ENCODE measurements around the gene ADAP1.
"Not testable (repeated sequence)": the region's sequence is repeated elsewhere in the genome, so short reads cannot be mapped to it uniquely, and the experiment has no call there.

The ADAP1 gene

DNA sequence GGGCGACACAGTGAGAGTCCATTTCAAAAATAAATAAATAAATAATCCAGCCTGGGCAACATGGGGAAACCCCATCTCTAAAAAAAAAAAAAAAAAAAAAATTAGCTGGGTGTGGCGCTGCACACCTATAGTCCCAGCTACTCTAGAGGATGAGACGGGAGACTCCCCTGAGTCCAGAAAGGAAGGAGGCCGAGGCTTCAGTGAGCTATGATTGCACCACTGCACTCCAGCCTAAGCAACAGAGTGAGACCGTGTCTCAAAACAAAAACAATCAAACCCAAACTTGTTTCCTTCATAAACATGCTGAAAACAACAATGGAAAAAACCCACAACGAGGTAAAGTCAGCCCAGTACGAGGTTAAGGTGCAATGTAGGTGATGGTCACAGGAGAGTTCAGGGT lies 19.7 kb upstream of the ADAP1 start:
- no peak for DNase-seq

DNA sequence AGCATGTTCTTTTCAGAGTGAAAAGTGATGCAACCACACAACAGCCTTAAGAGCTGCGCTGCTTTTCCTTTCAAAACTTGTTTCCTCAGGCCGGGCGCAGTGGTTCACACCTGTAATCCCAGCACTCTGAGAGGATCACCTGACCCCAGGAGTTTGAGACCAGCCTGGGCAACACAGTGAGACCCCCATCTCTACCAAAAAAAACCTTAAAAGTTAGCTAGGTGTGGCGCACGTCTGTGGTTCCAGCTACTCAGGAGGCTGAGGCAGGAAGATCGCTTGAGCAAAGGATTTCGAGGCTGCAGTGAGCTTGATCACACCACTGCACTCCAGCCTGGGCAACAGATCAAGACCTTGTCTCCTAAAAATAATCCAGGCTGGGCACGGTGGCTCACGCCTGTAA lies 18.8 kb upstream of the ADAP1 start:
- no peak for DNase-seq

DNA sequence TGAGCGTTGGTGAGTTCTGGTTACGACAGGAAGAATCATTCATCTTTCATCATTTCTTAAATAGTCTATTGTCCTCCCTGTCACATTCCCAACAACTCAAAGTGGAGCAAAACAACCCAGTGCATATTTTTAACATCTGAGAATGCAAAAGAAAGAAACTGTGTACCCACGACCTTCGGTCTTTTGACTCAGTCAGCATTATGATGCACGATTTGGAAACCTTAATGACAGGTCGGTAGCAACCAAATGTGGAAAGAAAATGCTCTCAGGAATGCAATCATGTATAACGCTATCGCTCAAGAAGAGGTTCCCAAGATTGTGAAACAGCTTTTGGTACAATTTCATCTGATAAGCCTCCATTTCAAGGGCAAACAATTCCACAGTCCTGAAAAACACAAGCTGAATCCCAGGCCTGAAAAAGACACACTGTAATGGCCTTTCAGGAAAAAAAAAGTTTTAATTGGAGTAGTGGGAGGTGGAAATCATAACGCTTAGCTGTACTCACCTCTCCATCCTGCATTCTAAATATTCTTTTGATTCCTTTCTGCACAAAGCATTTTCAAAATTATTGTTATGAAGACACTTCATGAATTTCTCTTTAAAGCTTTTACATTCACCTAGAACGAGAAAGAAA lies 18.3 kb upstream of the ADAP1 start:
- no peak for DNase-seq

DNA sequence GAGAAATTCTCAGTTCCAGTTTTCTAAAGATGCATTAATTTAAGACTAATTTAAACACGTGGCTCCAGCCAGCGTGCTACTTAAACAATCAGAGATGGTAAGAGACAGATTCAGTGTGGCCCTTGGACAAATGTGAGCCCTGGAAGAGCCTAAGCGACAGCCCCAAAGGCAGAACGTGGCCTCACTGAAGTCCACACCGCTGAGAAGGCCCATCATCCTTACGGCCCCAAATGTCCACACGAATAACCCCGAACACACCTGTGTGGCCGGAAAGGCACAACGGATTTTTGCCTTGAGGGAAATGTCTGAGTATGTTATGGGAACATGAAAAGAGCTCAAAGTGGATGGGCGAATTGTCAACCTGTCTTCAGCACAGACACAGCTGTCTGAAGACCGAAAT lies 17.6 kb upstream of the ADAP1 start:
- DNase-seq, result no peak

DNA sequence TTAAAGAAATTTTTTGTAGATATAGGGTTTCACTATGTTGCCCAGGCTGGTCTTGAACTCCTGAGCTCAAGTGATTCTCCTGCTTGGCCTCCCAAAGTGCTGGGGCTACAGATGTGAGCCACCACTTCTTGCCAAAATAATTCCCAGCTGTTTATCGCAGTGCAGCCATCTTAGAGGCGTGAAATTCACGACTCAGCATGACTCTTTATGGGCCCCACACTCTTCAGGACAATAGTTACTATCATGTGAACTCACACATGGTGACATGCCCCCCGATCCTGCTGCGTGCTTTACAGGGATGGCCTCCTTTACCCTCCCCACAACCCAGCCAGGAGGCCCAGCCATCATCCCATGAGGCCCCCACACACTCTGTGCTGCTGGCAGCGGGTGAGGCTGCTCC lies 16.3 kb upstream of the ADAP1 start:
- DNase-seq, result no peak

DNA sequence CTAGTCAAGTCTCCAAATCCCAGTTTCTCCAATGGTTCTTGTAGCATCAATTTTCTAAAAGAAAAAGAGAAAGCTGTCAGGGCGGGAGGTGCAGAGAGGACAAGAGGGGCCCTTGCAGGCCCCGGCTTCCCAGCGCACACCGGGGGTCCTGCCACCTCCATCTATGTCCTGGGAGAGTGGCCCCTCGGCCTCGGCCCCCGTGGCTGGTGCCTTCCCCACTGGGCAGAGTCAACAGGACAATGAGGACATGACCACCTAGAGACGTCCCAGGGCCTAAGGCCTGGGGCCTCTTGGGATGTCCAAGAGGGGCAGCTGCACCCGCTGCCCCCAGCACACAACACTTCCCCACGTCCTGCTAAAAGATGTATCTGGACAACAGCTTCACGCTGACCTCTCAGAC lies 14.9 kb upstream of the ADAP1 start:
- no peak for DNase-seq

DNA sequence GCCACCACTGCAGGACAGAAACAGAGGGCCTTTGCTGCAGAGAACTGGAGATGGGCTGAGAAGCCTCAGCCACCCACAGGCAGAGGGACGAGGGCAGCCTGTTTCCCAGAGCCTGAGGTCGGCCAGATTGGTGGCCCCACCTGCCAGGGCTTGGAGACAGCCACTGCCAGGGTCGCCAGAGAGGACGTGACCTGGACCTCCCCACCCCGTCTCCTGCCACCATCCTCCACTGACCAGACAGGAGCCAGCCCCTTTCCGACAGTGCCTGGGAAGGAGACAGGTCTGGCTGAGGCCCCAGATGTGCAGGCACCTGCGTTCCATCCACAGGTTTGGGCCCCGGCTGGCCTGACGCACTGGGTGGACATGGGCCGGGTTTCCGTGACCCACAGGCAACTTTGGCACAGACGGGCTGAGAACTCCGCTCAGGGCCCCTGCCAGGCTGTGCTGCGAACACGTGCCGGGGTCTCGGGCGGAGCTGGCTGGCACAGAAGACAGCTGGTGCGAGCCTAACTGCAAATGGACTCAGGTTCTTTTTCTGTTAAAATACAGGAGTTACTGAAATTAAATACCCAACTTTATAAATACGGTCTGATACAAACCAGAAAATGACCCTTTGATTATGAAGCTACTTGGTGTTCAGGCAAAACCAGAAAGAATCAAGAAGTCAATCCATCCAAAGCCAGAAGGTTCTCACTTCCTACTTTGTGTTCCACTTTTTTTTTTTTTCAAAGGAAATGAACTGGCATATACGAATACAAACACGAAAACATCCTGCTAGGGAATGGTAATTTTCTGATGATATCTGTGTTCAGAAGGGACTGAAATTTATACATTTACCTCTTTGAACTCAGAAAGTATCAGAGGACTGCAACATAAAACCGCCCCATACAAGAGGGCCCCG lies 14.0 kb upstream of the ADAP1 start:
- no peak for DNase-seq

DNA sequence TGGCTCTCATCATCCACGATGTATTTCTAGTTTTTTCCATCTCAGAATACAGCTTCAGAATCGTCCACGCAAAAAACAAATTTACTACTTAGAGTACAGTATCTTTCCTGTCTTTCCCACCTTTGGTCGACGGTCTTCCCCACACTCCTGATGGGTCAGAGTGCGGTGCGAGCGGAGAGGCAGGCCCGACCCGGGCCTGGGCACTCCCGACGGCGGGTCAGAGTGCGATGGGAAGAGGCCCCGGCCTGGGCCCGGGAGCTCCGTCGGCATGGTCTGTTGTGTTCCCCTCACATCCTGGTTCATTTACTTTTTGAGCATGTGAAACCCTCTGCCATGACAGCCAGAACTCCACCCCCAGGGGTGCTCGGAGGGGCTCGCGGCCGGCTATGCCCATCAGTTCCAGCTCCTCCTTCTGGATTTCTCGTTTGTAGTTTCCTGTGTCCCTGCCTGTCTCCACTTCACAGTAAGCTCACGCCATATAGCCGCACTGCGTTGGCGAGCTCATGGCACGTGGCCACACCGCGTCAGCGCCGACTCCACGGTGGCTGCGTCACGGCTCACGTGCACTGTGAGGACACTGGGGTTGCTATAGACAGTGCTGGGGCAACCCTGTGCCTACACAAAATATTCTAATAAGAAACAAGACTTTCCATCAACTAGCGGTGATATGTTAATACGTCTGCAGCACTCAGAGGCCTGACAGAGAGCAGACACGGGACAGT lies 13.0 kb upstream of the ADAP1 start:
- no peak for DNase-seq

DNA sequence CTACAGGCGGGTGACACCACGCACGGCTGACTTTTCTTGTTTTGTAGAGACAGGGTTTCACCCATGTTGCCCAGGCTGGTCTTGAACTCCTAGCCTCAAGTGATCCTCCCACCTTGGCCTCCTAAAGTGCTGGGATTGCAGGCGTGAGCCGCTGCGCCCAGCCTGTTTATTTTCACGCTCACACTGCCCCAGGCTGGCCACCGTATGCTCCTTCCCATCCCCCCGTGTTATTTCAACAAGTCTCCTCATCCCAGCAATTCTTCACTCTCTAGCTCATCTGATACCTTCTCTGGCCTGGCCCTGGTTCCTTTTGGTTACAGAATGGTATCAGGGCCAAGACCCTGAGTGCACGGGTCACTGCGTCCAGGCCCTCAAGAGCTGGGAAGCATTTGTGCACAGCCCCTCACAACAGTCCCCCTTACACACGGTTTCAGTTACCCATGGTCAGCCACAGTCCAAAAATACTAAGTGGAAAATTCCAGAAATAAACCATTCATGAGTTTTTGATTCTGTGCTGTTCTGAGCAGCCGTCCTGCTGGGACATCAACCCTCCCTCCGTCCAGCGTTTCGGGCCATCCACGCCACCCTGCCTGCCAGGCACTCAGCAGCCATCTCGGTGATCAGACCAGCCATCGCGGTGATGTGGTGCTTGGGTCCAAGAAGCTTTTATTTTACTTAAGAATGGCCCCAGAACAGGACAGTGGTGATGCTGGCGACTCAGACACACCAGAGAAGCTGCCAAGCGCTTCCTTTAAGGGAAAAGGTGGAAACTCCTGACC lies 12.0 kb upstream of the ADAP1 start:
- no peak for DNase-seq

DNA sequence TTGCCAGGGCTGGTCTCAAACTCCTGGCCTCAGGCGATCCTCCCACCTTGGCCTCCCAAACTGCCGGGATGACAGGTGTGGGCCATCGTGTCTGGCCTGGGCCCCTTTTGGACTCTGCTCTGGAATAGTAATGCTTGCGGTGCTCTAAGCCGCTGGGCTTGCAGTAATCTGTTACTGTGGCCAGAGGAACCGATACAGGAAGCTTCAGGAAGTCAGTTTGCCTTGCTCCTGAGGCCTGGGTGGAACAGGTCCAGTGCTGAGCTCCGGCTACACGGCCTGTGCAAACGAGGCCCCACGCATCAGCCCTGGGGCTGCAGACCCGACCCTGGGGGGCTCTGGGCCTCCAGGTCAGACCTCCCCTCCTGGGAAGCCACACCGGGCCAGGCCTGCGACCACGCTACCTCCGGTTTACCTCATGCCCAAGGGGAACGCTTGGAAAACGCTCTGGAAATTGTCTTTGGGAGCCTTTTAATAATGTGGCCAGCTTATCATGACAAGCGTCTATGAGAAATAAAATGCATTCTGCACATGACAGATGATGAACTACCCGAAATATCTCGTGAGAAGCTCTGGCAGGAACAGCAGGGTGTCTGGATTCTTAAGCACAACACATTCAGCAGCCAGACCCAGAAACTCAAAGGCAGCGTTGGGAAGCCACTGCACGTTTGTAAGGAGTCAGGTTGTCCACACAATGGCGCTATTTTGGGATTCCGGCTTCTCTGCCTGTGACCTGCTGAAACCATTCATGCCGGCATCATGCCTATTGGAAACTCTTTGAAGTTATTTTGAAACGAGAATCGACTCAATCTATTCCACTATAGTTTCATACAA lies 10.1 kb upstream of the ADAP1 start:
- no peak for DNase-seq

DNA sequence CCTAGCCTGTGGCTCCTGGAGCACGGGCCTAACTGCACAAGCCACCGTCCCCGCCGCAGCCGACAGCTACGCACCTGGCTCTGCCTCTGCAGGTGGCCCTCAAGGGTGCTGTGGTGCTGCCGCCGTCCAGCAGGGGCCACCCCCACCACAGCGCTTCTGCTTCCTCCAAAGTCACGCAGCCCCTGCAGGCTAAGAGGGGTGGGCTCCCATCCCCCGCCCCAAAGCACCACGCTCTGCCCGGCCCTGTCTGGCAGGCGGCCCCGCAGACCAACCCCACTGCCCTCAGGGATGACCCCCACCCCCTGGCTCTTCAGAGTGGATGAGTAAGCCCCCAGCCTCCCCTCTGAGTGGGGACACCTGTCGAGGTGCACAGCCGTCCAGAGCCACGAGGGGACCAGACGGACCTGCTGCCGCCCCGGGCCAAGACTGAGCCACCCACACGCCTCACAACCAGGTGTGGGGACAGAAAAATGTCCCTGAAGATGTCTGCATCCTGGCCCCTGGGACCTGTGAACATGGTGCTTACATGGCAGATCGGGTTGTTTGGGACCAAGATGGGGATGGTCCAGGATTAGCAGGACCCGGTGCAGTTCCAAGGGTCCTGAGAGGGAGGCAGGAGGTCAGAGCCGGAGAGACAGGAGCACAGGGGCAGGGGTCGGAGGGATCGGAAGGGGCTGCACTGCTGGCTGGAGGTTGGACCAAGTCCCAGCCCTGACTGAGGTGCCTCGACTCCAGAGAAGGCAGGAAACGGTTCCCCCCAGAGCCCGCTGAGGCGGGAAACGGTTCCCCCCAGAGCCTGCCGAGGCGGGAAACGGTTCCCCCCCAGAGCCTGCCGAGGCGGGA lies 9.0 kb upstream of the ADAP1 start:
- no peak for DNase-seq

DNA sequence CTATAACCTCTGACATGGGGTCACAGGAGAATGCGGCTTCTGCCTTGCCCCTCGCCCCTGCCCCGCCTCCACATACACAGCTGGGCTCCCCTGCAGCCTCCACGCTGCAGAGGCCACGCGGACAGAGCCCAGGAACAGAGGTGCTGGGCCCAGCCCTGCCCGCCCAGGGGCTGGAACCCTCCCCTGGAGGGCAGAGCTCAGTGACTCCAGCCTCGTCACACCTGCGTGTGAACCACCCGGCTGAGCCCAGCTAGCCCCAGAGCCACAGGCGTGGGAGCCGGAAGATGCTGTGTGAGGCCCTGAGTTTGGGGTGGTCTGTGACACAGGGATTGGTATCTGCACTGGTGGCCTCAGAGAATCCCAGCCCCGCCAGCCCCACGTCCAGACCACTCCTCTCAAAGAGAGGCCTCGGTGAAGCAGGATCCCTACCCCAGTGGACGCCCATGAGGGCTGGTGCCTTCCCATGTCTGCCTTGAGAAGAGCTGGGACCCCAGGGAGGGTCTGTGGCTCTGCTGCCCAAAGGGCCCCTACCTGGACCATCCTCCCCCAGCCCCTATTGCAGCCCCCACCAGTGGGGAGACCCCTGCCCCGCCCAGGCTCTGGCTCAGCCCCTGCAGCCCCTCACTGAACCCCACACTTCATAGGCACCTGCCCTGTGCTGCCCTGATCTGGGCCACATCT lies 8.1 kb upstream of the ADAP1 start:
- DNase-seq, result no peak

DNA sequence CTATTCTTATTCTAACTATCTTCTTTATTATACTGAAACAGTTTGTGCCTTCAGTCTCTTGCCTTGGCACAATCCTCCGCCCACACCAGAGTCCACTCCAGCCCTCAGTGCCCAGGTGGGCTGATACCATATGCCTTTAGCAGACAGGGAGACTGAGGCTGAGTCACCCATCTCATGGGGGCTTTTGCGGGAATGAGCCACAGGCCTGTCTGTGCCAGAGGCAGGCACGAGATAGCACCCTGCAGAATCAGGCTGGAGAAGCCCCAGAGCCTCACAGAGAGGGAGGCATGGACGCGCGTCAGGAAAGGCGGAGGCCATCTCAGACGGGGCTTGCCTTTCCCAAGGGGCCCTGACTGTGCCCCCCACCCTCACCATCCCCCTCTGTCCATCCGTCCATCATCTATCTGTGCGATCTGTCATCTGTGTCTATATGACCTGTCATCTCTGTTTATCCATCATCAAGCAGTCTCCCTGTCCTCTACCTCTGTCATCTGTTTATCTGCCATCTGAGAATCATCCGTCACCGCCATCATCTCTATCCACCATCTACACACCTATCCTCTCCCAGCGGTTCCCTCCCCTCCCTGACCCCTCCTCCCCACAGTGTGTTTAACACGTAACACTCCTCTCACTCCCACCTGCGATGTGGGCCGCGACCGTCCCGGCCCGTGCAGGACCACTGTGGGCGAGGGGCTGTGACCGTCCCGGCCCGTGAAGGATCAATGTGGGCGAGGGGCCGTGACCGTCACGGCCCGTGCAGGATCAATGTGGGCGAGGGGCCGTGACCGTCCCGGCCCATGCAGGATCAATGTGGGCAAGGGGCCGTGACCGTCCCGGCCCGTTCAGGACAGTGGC lies 7.3 kb upstream of the ADAP1 start:
- DNase-seq, result no peak

DNA sequence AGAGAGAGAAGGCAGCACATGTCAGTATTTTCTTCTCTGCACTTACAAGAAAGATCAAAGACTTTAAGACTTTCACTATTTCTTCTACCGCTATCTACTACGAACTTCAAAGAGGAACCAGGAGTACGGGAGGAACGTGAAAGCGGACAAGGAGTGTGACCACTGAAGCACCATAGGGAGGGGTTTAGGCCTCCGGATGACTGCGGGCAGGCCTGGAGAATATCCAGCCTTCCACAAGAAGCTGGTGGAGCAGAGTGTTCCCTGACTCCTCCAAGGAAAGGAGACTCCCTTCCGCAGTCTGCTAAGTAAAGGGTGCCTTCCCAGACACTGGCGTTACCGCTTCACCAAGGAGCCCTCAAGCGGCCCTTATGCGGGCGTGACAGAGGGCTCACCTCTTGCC lies 6.5 kb upstream of the ADAP1 start:
- DNase-seq, result not testable (repeated sequence)

DNA sequence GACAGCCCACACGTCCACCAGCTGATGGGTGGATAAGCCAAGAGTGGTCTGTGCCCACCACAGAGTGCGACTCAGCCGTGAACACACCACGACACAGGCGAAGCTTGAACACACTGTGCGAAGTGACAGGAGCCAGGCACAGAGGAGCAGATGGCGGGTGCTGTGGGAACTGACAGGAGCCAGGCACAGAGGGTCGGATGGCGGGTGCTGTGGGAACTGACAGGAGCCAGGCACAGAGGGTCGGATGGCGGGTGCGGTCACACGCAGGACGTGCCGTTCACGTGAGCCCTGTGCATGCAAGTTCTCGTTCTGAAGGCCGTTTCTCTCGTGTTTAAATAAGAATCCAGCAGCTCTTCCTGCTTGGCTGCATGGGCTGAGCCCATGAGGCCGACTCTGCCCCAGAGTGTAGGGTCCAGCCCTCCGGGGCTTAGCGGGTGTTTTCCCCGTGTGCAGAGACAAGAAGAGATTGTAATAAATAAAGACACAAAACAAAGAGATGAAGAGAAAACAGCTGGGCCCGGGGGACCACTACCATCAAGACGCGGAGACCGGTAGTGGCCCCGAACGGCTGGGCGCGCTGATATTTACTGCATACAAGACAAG lies 5.9 kb upstream of the ADAP1 start:
- DNase-seq, result no peak

DNA sequence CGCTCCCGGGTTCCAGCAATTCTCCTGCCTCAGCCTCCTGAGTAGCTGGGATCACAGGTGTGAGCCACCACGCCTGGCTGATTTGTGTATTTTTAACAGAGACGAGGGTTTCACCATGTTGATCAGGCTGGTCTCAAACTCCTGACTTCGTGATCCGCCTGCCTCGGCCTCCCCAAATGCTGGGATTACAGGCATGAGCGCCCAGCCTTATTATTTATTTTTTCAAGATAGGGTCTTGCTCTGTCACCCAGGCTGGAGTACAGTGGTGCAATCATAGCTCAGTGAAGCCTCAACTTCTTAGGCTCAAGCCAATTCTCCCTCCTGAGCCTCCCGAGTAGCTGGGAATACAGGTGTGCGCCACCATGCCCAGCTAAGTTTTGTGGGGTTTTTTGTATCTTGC lies 5.3 kb upstream of the ADAP1 start:
- not testable (repeated sequence) for DNase-seq

DNA sequence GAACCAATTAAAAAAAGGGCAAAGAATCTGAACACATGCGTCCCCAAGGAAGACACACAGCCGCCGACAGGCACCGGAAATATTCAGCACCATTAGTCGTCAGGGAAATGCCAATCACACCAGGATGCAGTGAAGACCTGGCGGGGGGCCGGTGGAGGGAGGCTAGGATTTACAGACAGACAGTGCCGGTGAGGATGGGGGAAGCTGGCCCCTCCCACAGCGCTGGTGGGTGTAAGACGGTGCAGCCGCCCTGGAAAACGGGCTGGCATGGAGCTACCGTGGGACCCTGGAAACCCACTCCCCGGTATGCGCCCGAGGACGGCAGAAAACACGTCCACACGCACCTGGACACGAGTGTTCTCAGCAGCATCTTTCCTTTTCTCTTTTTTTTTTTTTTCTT lies 4.8 kb upstream of the ADAP1 start:
- DNase-seq, result no peak

DNA sequence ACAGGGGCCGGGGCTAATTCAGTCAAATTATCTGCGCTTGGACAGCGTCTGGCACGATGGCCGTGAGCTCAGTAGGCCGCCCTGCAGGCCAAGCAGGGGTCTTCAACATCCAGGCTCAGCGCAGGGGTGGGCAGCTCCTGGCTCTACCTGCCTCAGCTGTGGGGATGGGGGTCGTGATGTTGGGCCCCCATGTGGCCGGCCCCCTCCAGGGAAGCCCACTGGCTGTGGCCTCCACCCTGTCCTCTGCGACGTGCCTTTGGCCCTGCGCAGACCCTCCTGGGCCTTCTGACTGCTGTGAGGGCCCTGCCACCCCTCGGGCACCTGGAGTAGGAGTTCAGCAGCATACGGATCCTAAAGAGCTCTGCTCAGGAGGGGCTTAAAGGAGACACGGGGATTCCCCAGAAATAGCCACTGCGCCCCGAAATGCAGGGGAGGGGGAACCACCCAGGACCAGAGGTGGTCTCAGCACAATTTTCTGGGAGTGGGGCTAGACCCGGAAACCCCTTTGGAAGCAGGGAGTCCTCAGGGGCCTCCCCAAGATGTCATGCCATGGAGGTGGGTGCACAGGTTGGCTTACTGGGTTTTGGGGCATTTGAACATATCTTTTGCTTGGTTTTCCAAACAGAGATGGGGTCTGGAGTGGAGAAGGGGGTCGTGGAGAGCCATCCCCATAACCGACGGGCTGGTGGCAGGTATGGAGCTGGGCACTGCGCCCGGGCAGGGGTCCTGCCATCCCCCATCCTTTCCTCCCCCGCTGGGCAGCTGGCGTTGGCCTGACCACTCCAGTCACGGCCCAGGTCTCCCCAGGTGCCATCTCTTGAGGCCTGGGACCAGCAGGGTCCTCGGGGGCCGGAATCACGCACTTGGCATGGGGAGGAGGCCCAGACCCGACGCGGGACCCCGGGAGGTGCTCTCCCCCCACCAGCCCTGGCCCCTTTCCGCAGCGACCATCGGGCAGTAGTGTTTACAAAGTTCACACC lies 4.0 kb upstream of the ADAP1 start:
- DNase-seq, result no peak

Measured in NCI-H2107 (cell line).